ENCODE results near the gene RALGAPA2.

DNA sequence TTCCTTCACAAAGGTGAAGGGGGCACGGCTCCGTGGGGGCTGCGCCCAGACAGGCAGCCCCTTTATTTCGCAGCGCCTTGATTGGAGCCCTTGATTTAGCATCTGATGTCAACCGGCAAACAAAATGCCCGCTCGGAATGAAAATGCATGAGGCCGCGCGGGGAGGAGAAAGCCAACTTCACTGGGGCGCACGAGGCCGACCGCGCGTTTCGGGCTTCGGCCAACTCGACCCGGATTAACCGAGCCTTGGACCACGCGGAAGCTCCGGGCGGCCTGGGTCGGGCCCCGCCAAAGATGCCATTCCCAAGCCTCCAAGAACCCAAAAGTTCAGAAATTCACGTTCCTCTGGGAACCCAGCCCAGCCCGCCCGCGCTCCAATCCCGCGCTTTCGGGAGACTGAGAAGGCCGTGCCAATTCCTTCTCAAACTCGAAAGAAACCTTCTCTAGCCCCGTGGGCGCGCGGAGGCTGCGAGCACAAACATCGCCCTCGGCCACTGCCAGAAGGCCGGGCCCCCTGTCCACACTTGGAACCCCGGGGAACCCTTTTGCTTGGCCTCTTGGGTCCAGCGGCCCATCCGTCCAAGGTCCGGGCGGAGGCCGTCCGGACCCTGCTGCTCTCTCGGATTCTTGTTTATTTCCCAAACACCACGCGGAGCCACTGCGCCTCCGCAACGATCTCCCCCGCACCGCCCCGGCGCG, 345.4 kb downstream of the RALGAPA2 start:
- TF ChIP-seq, protein P1, sequence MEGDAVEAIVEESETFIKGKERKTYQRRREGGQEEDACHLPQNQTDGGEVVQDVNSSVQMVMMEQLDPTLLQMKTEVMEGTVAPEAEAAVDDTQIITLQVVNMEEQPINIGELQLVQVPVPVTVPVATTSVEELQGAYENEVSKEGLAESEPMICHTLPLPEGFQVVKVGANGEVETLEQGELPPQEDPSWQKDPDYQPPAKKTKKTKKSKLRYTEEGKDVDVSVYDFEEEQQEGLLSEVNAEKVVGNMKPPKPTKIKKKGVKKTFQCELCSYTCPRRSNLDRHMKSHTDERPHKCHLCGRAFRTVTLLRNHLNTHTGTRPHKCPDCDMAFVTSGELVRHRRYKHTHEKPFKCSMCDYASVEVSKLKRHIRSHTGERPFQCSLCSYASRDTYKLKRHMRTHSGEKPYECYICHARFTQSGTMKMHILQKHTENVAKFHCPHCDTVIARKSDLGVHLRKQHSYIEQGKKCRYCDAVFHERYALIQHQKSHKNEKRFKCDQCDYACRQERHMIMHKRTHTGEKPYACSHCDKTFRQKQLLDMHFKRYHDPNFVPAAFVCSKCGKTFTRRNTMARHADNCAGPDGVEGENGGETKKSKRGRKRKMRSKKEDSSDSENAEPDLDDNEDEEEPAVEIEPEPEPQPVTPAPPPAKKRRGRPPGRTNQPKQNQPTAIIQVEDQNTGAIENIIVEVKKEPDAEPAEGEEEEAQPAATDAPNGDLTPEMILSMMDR (IDR thresholded peaks at IDR 0.05) = no peak
- no peak for TF ChIP-seq ZFX (IDR thresholded peaks at IDR 0.05; ENCODE audit: borderline replicate concordance)
